Neural progenitor cell (in vitro differentiated cells): ENCODE data around the gene MYL2.

ENCODE experiments used
- CTCF ChIP-seq: fragments of 200-600 bp; sonication (generic); IDR thresholded peaks from 2 replicates; pipeline ENCODE4 v1.5.1; 2017; ENCODE audit warnings: antibody characterized with exemption, mild to moderate bottlenecking
- EZH2phosphoT487 ChIP-seq: fragments of 200-600 bp; sonication (generic); IDR thresholded peaks from 2 replicates; pipeline ENCODE4 v1.6.1; 2017; ENCODE audit warnings: antibody characterized with exemption

DNA sequence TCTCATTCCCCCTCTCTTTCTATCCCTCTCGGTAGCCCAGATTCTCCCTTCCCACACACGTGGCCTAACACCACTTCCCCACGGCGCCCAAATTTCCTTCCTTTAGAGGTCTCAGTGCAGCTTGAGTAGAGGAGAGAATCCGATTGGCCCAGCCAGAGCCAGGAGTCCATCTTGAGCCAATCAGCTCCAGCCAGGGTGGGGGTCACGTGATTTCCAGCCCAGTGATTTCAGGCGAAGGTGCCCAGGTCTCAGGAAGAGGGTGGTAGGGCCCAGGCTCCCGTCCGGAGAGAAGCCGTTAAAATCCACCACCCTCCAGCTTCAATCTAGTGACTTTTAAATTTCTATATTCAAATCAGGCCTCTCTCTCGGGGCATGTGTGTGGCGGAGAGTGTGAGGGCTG, 45.2 kb upstream of the MYL2 start:
- TF ChIP-seq EZH2phosphoT487 (no peak), CTCF (no peak)
